H9 (cell line): ENCODE measurements around the gene MTNR1A. TPM values are rescaled to one million over a fixed set of nuclear protein-coding genes. Genes with fewer than 3 reads are reported as not detected.

Experiments used
- DNase-seq: peaks from one replicate; pipeline ENCODE4 v3.0.0-alpha.2; 2017
- H2AFZ ChIP-seq: one replicate; pipeline ENCODE4 v1.6.1; 2013; ENCODE audit warnings: mild to moderate bottlenecking, low read length, control low read depth, moderate library complexity
- H2AK5ac ChIP-seq: 2 replicates; pipeline ENCODE4 v1.6.1; 2013; ENCODE audit warnings: low read length, control low read depth, mixed read lengths; ENCODE audit not compliant: insufficient read length
- H2BK120ac ChIP-seq: one replicate; pipeline ENCODE4 v1.6.1; 2013; ENCODE audit warnings: low read depth, mild to moderate bottlenecking, low read length, control low read depth, inconsistent platforms; ENCODE audit not compliant: poor library complexity, severe bottlenecking
- H2BK12ac ChIP-seq: 2 replicates; pipeline ENCODE4 v1.6.1; 2013; ENCODE audit warnings: low read length, control low read depth, mixed read lengths, low read depth; ENCODE audit not compliant: insufficient read length
- H2BK15ac ChIP-seq: 2 replicates; pipeline ENCODE4 v1.6.1; 2013; ENCODE audit warnings: low read depth, low read length, control low read depth
- H2BK20ac ChIP-seq: one replicate; pipeline ENCODE4 v1.6.1; 2013; ENCODE audit warnings: low read depth, mild to moderate bottlenecking, low read length, control low read depth, inconsistent platforms; ENCODE audit not compliant: poor library complexity, severe bottlenecking
- H2BK5ac ChIP-seq: 2 replicates; pipeline ENCODE4 v1.6.1; 2013; ENCODE audit warnings: low read length, control low read depth, mixed read lengths; ENCODE audit not compliant: insufficient read length
- H3K14ac ChIP-seq: 2 replicates; pipeline ENCODE4 v1.6.1; 2013; ENCODE audit warnings: low read length, control low read depth; ENCODE audit not compliant: insufficient read depth
- H3K18ac ChIP-seq: 2 replicates; pipeline ENCODE4 v1.6.1; 2013; ENCODE audit warnings: low read depth, mild to moderate bottlenecking, mixed read lengths, low read length, control low read depth; ENCODE audit not compliant: insufficient read length
- H3K23ac ChIP-seq: 2 replicates; pipeline ENCODE4 v1.6.1; 2013; ENCODE audit warnings: low read length, control low read depth, mixed read lengths, low read depth; ENCODE audit not compliant: insufficient read length
- H3K23me2 ChIP-seq: 2 replicates; pipeline ENCODE4 v1.6.1; 2013; ENCODE audit warnings: low read depth, mild to moderate bottlenecking, mixed read lengths, low read length, control low read depth; ENCODE audit not compliant: insufficient read length, poor library complexity, severe bottlenecking
- H3K27ac ChIP-seq: 2 replicates; pipeline ENCODE4 v1.5.1; 2013; ENCODE audit warnings: low read length, control low read depth, mixed read lengths, low read depth; ENCODE audit not compliant: insufficient read length
- H3K27me3 ChIP-seq: 2 replicates; pipeline ENCODE4 v1.6.1; 2013; ENCODE audit warnings: low read length, control low read depth, inconsistent platforms; ENCODE audit not compliant: insufficient read depth
- H3K4ac ChIP-seq: 2 replicates; pipeline ENCODE4 v1.6.1; 2013; ENCODE audit warnings: low read depth, mild to moderate bottlenecking, control low read depth, inconsistent platforms, low read length, moderate library complexity
- H3K4me1 ChIP-seq: 2 replicates; pipeline ENCODE4 v1.6.1; 2013; ENCODE audit warnings: low read length, control low read depth, inconsistent platforms; ENCODE audit not compliant: insufficient read depth
- H3K4me2 ChIP-seq: 2 replicates; pipeline ENCODE4 v1.6.1; 2013; ENCODE audit warnings: low read length, control low read depth, mixed read lengths; ENCODE audit not compliant: insufficient read length, insufficient read depth
- H3K56ac ChIP-seq: 2 replicates; pipeline ENCODE4 v1.6.1; 2013; ENCODE audit warnings: low read depth, mild to moderate bottlenecking, mixed read lengths, low read length, control low read depth; ENCODE audit not compliant: insufficient read length
- H3K79me1 ChIP-seq: 2 replicates; pipeline ENCODE4 v1.6.1; 2013; ENCODE audit warnings: low read depth, mild to moderate bottlenecking, moderate library complexity, low read length, control low read depth, inconsistent platforms; ENCODE audit not compliant: insufficient read depth, poor library complexity, severe bottlenecking
- H3K79me2 ChIP-seq: 2 replicates; pipeline ENCODE4 v1.6.1; 2013; ENCODE audit warnings: low read length, control low read depth, inconsistent platforms; ENCODE audit not compliant: insufficient read depth
- H3K9ac ChIP-seq: 2 replicates; pipeline ENCODE4 v1.6.1; 2013; ENCODE audit warnings: low read length, control low read depth, mixed read lengths; ENCODE audit not compliant: insufficient read length; ENCODE audit errors: extremely low read depth
- H3K9me3 ChIP-seq: one replicate; pipeline ENCODE4 v1.6.1; 2013; ENCODE audit warnings: low read depth, low read length, inconsistent platforms; ENCODE audit not compliant: control insufficient read depth
- H3T11ph ChIP-seq: one replicate; pipeline ENCODE4 v1.6.1; 2013; ENCODE audit warnings: mild to moderate bottlenecking, low read length, control low read depth, inconsistent platforms
- H4K20me1 ChIP-seq: one replicate; pipeline ENCODE4 v1.6.1; 2013; ENCODE audit not compliant: control insufficient read depth, insufficient read length, insufficient read depth
- H4K5ac ChIP-seq: 2 replicates; pipeline ENCODE4 v1.6.1; 2013; ENCODE audit warnings: low read depth, mild to moderate bottlenecking, mixed read lengths, low read length, control low read depth; ENCODE audit not compliant: insufficient read length
- H4K8ac ChIP-seq: replicated peaks from 2 replicates; pipeline ENCODE4 v1.6.1; 2013; ENCODE audit warnings: low read length, control low read depth, mixed read lengths, low read depth; ENCODE audit not compliant: insufficient read length
- H4K91ac ChIP-seq: 2 replicates; pipeline ENCODE4 v1.6.1; 2013; ENCODE audit warnings: low read depth, mild to moderate bottlenecking, moderate library complexity, mixed read lengths, low read length, control low read depth; ENCODE audit not compliant: insufficient read length
- H3K27ac Mint-ChIP-seq, 3 experiments: 2 replicates in 2 of 3; 3 replicates in 1 of 3; pipeline ENCODE4 v1.8.0; 2020 to 2021; ENCODE audit warnings: mixed read lengths in 3 of 3, mild to moderate bottlenecking in 1 of 3, moderate library complexity in 1 of 3
- H3K27me3 Mint-ChIP-seq: 2 replicates; pipeline ENCODE4 v1.8.0; 2021; ENCODE audit warnings: low read depth, mild to moderate bottlenecking, moderate library complexity, mixed read lengths
- H3K36me3 Mint-ChIP-seq, 3 experiments: 2 replicates in 2 of 3; 3 replicates in 1 of 3; pipeline ENCODE4 v1.8.0; 2020 to 2021; ENCODE audit warnings: low read depth in 3 of 3, mixed read lengths in 3 of 3; ENCODE audit not compliant: insufficient read depth in 1 of 3
- H3K4me1 Mint-ChIP-seq, 2 experiments: 2 replicates each; pipeline ENCODE4 v1.8.0; 2020; ENCODE audit warnings: mixed read lengths in 2 of 2
- H3K4me3 Mint-ChIP-seq, 2 experiments: 2 replicates in 1 of 2; 3 replicates in 1 of 2; pipeline ENCODE4 v1.8.0; 2020 to 2021; ENCODE audit warnings: mild to moderate bottlenecking in 2 of 2, mixed read lengths in 2 of 2, moderate library complexity in 1 of 2
- H3K9me3 Mint-ChIP-seq, 2 experiments: 2 replicates in 1 of 2; 3 replicates in 1 of 2; pipeline ENCODE4 v1.8.0; 2020; ENCODE audit warnings: mild to moderate bottlenecking in 2 of 2, mixed read lengths in 2 of 2, moderate library complexity in 1 of 2
- WGBS: extraction: QIAGEN DNeasy Blood & Tissue Kit; methylation state at CpG from one replicate; pipeline ENCODE4 v1.1.7; 2013; ENCODE audit warnings: missing lambda C conversion rate, low lambda C conversion rate, mixed read lengths; ENCODE audit not compliant: insufficient read length; ENCODE audit errors: extremely low coverage; 5-methylcytosine and 5-hydroxymethylcytosine counted together
- total RNA-seq: library from RNA; stranded (reverse); gene quantifications from 2 replicates; pipeline ENCODE4 v1.2.1, GENCODE V29; 2021
- TF ChIP-seq, protein P1 (sequence below): fragments of 200-600 bp; sonication (generic); conservative IDR thresholded peaks from 3 replicates; pipeline ENCODE4 v1.8.0; 2021; ENCODE audit warnings: antibody characterized with exemption, mild to moderate bottlenecking

The MTNR1A gene
- total RNA-seq, 1 experiment from 2014 or later, result 0.57 TPM

DNA sequence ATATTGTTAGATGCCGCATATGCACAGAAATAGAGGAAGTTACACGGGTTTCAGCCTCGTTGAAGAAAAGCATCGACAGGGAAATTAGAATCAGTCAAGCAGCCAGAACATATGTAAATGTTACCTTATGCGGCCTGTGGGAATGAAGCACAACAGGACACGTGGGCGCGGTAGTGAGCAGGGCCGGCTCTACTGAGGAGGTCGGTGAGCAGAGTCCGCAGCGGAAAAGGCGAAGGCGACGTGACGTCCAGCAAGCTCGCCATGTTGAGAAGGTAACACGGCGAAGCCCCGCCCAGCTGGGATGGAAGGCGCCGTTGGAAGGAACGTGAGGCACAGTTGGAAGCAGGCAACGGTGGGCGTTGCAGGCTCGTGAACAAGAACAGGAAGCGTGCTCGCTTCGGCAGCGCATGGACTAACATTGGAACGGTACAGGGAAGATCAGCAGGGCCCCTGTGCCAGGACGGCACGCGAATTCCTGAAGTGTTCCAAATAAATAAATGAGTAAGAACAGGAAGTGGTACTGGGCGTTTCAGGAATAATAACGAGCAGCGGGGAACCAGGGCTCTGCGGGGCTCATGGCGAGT lies 54.6 kb downstream of the MTNR1A start:
- H3K9ac ChIP-seq, result no peak overlapping the region
- H3K4me3 Mint-ChIP-seq, result no peak overlapping the region
- no peak overlapping the region for H4K5ac ChIP-seq
- no peak overlapping the region for H3K56ac ChIP-seq
- H4K20me1 ChIP-seq, result no peaks in the 10 kb centered on the region
- no peak overlapping the region for H3K4me2 ChIP-seq
- no peaks in the 10 kb centered on the region for H3K27me3 ChIP-seq
- H3K27me3 Mint-ChIP-seq, result no peaks in the 10 kb centered on the region
- H2BK15ac ChIP-seq, result no peak overlapping the region
- peak overlapping the region in 1 of 3 experiments; percentile 30; a peak in 1 of 7 replicates for H3K27ac Mint-ChIP-seq
- no peak overlapping the region for H2BK12ac ChIP-seq
- H3K4me1 Mint-ChIP-seq, result peaks cover 5 to 8% of the 10 kb centered on the region in 2 experiments; a peak in 3 of 4 replicates
- no peak overlapping the region for H2BK5ac ChIP-seq
- no peaks in the 10 kb centered on the region for H3K23me2 ChIP-seq
- WGBS, result no CpG with 5 or more reads among the region's 39 CpGs
- H2AK5ac ChIP-seq, result no peak overlapping the region
- H3K18ac ChIP-seq, result no peak overlapping the region
- no peaks in the 10 kb centered on the region for H3K79me1 ChIP-seq
- no peaks in the 10 kb centered on the region for H3K9me3 ChIP-seq
- H3K23ac ChIP-seq, result no peak overlapping the region
- H2BK20ac ChIP-seq, result no peak overlapping the region
- H3K4ac ChIP-seq, result no peak overlapping the region
- no peaks in the 10 kb centered on the region for H3K4me1 ChIP-seq
- no peak overlapping the region for H3T11ph ChIP-seq
- peaks cover 2 to 5% of the 10 kb centered on the region in 2 experiments; a peak in 3 of 5 replicates for H3K9me3 Mint-ChIP-seq
- DNase-seq, result peak; percentile 36
- H2AFZ ChIP-seq, result no peak overlapping the region
- H2BK120ac ChIP-seq, result no peak overlapping the region
- H4K91ac ChIP-seq, result no peak overlapping the region
- H4K8ac ChIP-seq, result no peak overlapping the region
- H3K79me2 ChIP-seq, result no peaks in the 10 kb centered on the region
- TF ChIP-seq, protein P1, sequence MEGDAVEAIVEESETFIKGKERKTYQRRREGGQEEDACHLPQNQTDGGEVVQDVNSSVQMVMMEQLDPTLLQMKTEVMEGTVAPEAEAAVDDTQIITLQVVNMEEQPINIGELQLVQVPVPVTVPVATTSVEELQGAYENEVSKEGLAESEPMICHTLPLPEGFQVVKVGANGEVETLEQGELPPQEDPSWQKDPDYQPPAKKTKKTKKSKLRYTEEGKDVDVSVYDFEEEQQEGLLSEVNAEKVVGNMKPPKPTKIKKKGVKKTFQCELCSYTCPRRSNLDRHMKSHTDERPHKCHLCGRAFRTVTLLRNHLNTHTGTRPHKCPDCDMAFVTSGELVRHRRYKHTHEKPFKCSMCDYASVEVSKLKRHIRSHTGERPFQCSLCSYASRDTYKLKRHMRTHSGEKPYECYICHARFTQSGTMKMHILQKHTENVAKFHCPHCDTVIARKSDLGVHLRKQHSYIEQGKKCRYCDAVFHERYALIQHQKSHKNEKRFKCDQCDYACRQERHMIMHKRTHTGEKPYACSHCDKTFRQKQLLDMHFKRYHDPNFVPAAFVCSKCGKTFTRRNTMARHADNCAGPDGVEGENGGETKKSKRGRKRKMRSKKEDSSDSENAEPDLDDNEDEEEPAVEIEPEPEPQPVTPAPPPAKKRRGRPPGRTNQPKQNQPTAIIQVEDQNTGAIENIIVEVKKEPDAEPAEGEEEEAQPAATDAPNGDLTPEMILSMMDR, result no peak
- H3K14ac ChIP-seq, result no peak overlapping the region
- no peaks in the 10 kb centered on the region; a peak in 1 of 7 replicates for H3K36me3 Mint-ChIP-seq
- no peak overlapping the region for H3K27ac ChIP-seq
